IMR-90 (cell line): ENCODE data around the gene RFPL1. TPM values are rescaled to one million over a fixed set of nuclear protein-coding genes. Genes with fewer than 3 reads are reported as not detected.
A peak's percentile ranks its signal among the peaks of the same experiment; 100 is the strongest.

Experiments
- ATAC-seq: fragments of 200-7000 bp; cut with Tn5 transposase; 2 replicates; pipeline ENCODE4 v1.9.1; 2020; ENCODE audit warnings: low read depth, mild to moderate bottlenecking, moderate library complexity
- BruUV-seq: library from RNA; stranded (reverse); fragments of 400-500 nt; replicated peaks from 2 replicates; lab custom pipeline; 2021; lab: Mats Ljungman, UMichigan
- CTCF ChIA-PET: fragments of 300-600 bp; formaldehyde crosslinking; extraction: SDS; loops from one replicate; lab custom pipeline; 2021; ENCODE audit warnings: antibody characterized with exemption; lab: Yijun Ruan, JAX
- POLR2A ChIA-PET: fragments of 300-600 bp; sonication (Branson Sonifier 250); formaldehyde crosslinking; loops from one replicate; lab custom pipeline; 2022; ENCODE audit warnings: antibody characterized with exemption; ENCODE audit not compliant: unreplicated experiment; lab: Charles Lee
- DNase-seq: peaks from one replicate; pipeline ENCODE4 v3.0.0; 2013
- H2AFZ ChIP-seq: replicated peaks from 2 replicates; pipeline ENCODE3; 2013; ENCODE audit warnings: low read length, mild to moderate bottlenecking; ENCODE audit not compliant: poor library complexity
- H2AK5ac ChIP-seq: 2 replicates; pipeline ENCODE4 v1.6.1; 2013; ENCODE audit warnings: low read depth, low read length, inconsistent platforms
- H2AK9ac ChIP-seq: replicated peaks from 2 replicates; pipeline ENCODE3; 2013; ENCODE audit warnings: mild to moderate bottlenecking, low read depth, low read length, moderate library complexity; ENCODE audit not compliant: poor library complexity
- H2BK120ac ChIP-seq: 2 replicates; pipeline ENCODE4 v1.6.1; 2013; ENCODE audit warnings: low read depth, low read length, inconsistent platforms
- H2BK15ac ChIP-seq: 3 replicates; pipeline ENCODE4 v1.6.1; 2013; ENCODE audit warnings: low read depth, low read length, inconsistent platforms
- H2BK20ac ChIP-seq: 2 replicates; pipeline ENCODE4 v1.6.1; 2013; ENCODE audit warnings: low read depth, mild to moderate bottlenecking, inconsistent platforms, low read length, moderate library complexity
- H2BK5ac ChIP-seq: 2 replicates; pipeline ENCODE4 v1.6.1; 2013; ENCODE audit warnings: mild to moderate bottlenecking, low read depth, low read length, inconsistent platforms; ENCODE audit not compliant: poor library complexity, severe bottlenecking
- H3K14ac ChIP-seq: replicated peaks from 2 replicates; pipeline ENCODE4 v1.6.1; 2013; ENCODE audit warnings: low read depth, low read length, inconsistent platforms
- H3K18ac ChIP-seq: 2 replicates; pipeline ENCODE4 v1.6.1; 2013; ENCODE audit warnings: low read depth, low read length, control low read depth
- H3K23ac ChIP-seq: 2 replicates; pipeline ENCODE4 v1.6.1; 2013; ENCODE audit warnings: low read depth, low read length, inconsistent platforms
- H3K27ac ChIP-seq: 2 replicates; pipeline ENCODE4 v1.5.1; 2013; ENCODE audit warnings: mild to moderate bottlenecking, control low read depth, low read length; ENCODE audit not compliant: insufficient read depth
- H3K27me3 ChIP-seq: 2 replicates; pipeline ENCODE4 v1.6.1; 2013; ENCODE audit warnings: low read length; ENCODE audit not compliant: control insufficient read depth, insufficient read depth
- H3K36me3 ChIP-seq: 2 replicates; pipeline ENCODE4 v1.6.1; 2013; ENCODE audit warnings: low read length, mixed read lengths; ENCODE audit not compliant: control insufficient read depth, insufficient read depth
- H3K4ac ChIP-seq: 2 replicates; pipeline ENCODE4 v1.6.1; 2013; ENCODE audit warnings: low read depth, low read length, inconsistent platforms
- H3K4me1 ChIP-seq: 2 replicates; pipeline ENCODE4 v1.6.1; 2013; ENCODE audit warnings: low read length, mixed read lengths; ENCODE audit not compliant: control insufficient read depth, insufficient read depth
- H3K4me2 ChIP-seq: 2 replicates; pipeline ENCODE4 v1.6.1; 2013; ENCODE audit warnings: low read depth, mild to moderate bottlenecking, control low read depth, low read length, moderate library complexity
- H3K4me3 ChIP-seq: 2 replicates; pipeline ENCODE4 v1.5.1; 2013; ENCODE audit warnings: low read depth, mild to moderate bottlenecking, control low read depth, low read length, moderate library complexity; ENCODE audit not compliant: insufficient read depth
- H3K56ac ChIP-seq: 2 replicates; pipeline ENCODE4 v1.6.1; 2013; ENCODE audit warnings: low read length, inconsistent platforms; ENCODE audit not compliant: insufficient read depth; ENCODE audit errors: extremely low read depth
- H3K79me1 ChIP-seq, 2 experiments: 2 replicates each; pipeline ENCODE4 v1.6.1; 2013; ENCODE audit warnings: low read length in 2 of 2, inconsistent platforms in 1 of 2, low read depth in 1 of 2
- H3K9ac ChIP-seq: 2 replicates; pipeline ENCODE4 v1.6.1; 2013; ENCODE audit warnings: low read depth, low read length, control low read depth
- H3K9me1 ChIP-seq: 2 replicates; pipeline ENCODE4 v1.6.1; 2013; ENCODE audit warnings: low read length, inconsistent platforms; ENCODE audit not compliant: insufficient read depth
- H3K9me3 ChIP-seq: 2 replicates; pipeline ENCODE4 v1.6.1; 2013; ENCODE audit warnings: low read length; ENCODE audit not compliant: control insufficient read depth, insufficient read depth
- H4K20me1 ChIP-seq: 2 replicates; pipeline ENCODE4 v1.6.1; 2013; ENCODE audit warnings: low read length, inconsistent platforms; ENCODE audit not compliant: insufficient read depth
- H4K5ac ChIP-seq: 2 replicates; pipeline ENCODE4 v1.6.1; 2013; ENCODE audit warnings: mild to moderate bottlenecking, low read depth, low read length, control low read depth
- H4K8ac ChIP-seq, 2 experiments: 2 replicates each; pipeline ENCODE4 v1.6.1; 2013; ENCODE audit warnings: low read depth in 2 of 2, low read length in 2 of 2, control low read depth in 1 of 2, inconsistent platforms in 1 of 2
- H4K91ac ChIP-seq: 2 replicates; pipeline ENCODE4 v1.6.1; 2013; ENCODE audit warnings: low read depth, low read length, inconsistent platforms; ENCODE audit not compliant: insufficient read depth
- CEBPB ChIP-seq: IDR thresholded peaks from 2 replicates; pipeline ENCODE4 v1.6.1; 2012; ENCODE audit warnings: low read depth, low read length, improper control_type of control experiment
- CTCF ChIP-seq: conservative IDR thresholded peaks from 2 replicates; pipeline ENCODE4 v1.5.1; 2012; ENCODE audit warnings: mild to moderate bottlenecking, low read depth, low read length, improper control_type of control experiment
- FOS ChIP-seq: fragments of 150-350 bp; IDR thresholded peaks from 2 replicates; pipeline ENCODE4 v1.6.1; 2016; ENCODE audit warnings: low read depth, low read length
- NFE2L2 ChIP-seq: fragments of 150-350 bp; IDR thresholded peaks from 2 replicates; pipeline ENCODE4 v1.6.1; 2016; ENCODE audit warnings: low read depth, mild to moderate bottlenecking, low read length
- dilution Hi-C: fragments of 300-500 bp; cut with HindIII; formaldehyde crosslinking; loops from one replicate; pipeline ENCODE4 v1.14.3; 2018; ENCODE audit warnings: low sequenced_read_pairs; ENCODE audit not compliant: unreplicated experiment
- in situ Hi-C: fragments of 300-500 bp; cut with MboI; formaldehyde crosslinking; loops from 3 replicates; pipeline ENCODE4 v1.14.3; 2019; ENCODE audit warnings: low sequenced_read_pairs, inconsistent platforms, mixed read lengths
- intact Hi-C: fragments of 100-400 bp; cut with micrococcal nuclease; formaldehyde crosslinking; loops from 2 replicates; pipeline ENCODE4 v1.10.0; 2022
- polyA plus RNA-seq, 3 experiments: library from polyadenylated mRNA; depleted of rRNA; stranded (reverse); fragments of >200 nt; gene quantifications; 2 replicates each; pipeline ENCODE4 v1.2.3, GENCODE V29; 2012; ENCODE audit warnings: low replicate concordance in 1 of 3
- total RNA-seq: library from RNA; depleted of rRNA; stranded (reverse); fragments of >200 nt; gene quantifications from 2 replicates; pipeline ENCODE4 v1.2.3, GENCODE V29; 2012
- TF ChIP-seq, protein P1 (sequence below): fragments of 150-350 bp; IDR thresholded peaks from 2 replicates; pipeline ENCODE4 v1.6.1; 2017; ENCODE audit warnings: mild to moderate bottlenecking, antibody characterized with exemption, low read length, low read depth

RFPL1 gene
- total and polyA plus RNA-seq, 2 of the 4 experiments (the other 2 are of a cell fraction) = not detected

GRCh38 chr22:29458551-29458950 lies 20.2 kb downstream of the RFPL1 start:
- Histone ChIP-seq H3K4me3 (no peak overlapping the region), H2BK15ac (no peak overlapping the region), H2BK20ac (no peak overlapping the region), H3K79me1 (no peaks in the 10 kb centered on the region), H4K5ac (no peak overlapping the region), H4K8ac (no peak overlapping the region), H3K4ac (no peak overlapping the region), H3K4me1 (no peaks in the 10 kb centered on the region), H2BK5ac (no peak overlapping the region), H4K91ac (no peak overlapping the region), H3K27me3 (peaks cover 6% of the 10 kb centered on the region), H3K14ac (no peak overlapping the region), H3K18ac (no peak overlapping the region), H3K27ac (no peak overlapping the region), H2AFZ (no peak overlapping the region), H3K56ac (no peak overlapping the region), H2AK5ac (no peak overlapping the region), H4K20me1 (no peaks in the 10 kb centered on the region; the same call in 1 of the 2 replicates), H3K9me3 (no peaks in the 10 kb centered on the region), H2AK9ac (no peak overlapping the region), H3K23ac (no peak overlapping the region), H3K4me2 (no peak overlapping the region), H3K36me3 (no peaks in the 10 kb centered on the region), H3K9ac (no peak overlapping the region), H2BK120ac (no peak overlapping the region), H3K9me1 (no peaks in the 10 kb centered on the region)
- ATAC-seq (no peak), DNase-seq (no peak)
- TF ChIP-seq CEBPB (peak; percentile 75), FOS (no peak), CTCF (no peak), NFE2L2 (no peak)
- TF ChIP-seq, protein P1, sequence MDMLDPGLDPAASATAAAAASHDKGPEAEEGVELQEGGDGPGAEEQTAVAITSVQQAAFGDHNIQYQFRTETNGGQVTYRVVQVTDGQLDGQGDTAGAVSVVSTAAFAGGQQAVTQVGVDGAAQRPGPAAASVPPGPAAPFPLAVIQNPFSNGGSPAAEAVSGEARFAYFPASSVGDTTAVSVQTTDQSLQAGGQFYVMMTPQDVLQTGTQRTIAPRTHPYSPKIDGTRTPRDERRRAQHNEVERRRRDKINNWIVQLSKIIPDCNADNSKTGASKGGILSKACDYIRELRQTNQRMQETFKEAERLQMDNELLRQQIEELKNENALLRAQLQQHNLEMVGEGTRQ = no peak
- CTCF ChIA-PET = no interaction called here
- BruUV-seq = no TSS peak
- intact Hi-C loops = no loop called here
- dilution Hi-C loops = no loop called here
- POLR2A ChIA-PET = no interaction called here
- in situ Hi-C loops = no loop called here
